Measurements from ENCODE around the gene NHEJ1. TPM values are rescaled to one million over a fixed set of nuclear protein-coding genes. Genes with fewer than 3 reads are reported as not detected.

NHEJ1 gene
- total and polyA plus RNA-seq, 3 experiments from 2014 or later, result 22.4 to 26.3 (median 24.5) TPM

DNA sequence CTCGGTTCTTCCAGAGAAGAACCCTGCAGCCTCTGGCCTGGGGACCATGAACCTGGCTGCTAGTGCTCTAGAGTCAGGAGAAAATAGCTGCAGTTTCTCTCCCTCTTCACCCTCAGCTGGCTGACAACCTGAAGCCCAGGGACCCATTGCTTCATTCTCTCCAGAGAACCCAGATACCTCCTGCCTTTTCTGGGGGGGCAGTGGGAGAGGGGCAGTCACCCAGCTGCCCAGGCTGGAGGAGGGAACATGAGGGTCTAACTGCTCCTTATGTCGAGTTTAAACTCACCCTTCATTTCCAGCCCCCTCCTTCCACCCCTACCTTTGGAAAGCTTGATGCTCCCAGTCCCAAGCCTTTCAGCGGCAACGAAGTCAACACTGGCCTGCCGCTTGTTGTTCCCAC, 38.4 kb upstream of the NHEJ1 start:
- Histone ChIP-seq H3K4me1 (ENCODE audit: insufficient read depth, low read length) (peaks cover 8% of the 10 kb centered on the region), H3K4me3 (ENCODE audit: low read length) (no peak overlapping the region), H3K27me3 (ENCODE audit: insufficient read depth, low read length, poor library complexity, severe bottlenecking) (no peaks in the 10 kb centered on the region), H3K9me3 (ENCODE audit: low read length) (no peaks in the 10 kb centered on the region), H3K36me3 (ENCODE audit: insufficient read depth, low read length) (no peaks in the 10 kb centered on the region), H3K27ac (ENCODE audit: low read depth, low read length) (no peak overlapping the region)
- Mint-ChIP-seq H3K27me3 (no peaks in the 10 kb centered on the region), H3K27ac (peak overlapping the region in 2 of 8 donors; percentile 5 to 50), H3K36me3 (no peaks in the 10 kb centered on the region), H3K4me3 (peak overlapping the region in 1 of 7 donors; percentile 12), H3K9me3 (peaks cover 0 to 5% (median 0%) of the 10 kb centered on the region in 5 donors), H3K4me1 (peaks cover 18 to 24% (median 19%) of the 10 kb centered on the region in 3 donors)
- ChIA-PET CTCF (interaction anchor here (1.1 to 4.4 kb wide), 4 partner anchors 9 to 17 kb away, joined by 3 to 17 read pairs (median 8); no protein-coding TSS in a partner anchor), POLR2A (interaction anchor here (0.6 kb wide), 2 partner anchors 60 to 189 kb away, joined by 3 to 5 read pairs; partner anchors contain the start of gene DNPEP)
- DNase-seq, result no peak

DNA sequence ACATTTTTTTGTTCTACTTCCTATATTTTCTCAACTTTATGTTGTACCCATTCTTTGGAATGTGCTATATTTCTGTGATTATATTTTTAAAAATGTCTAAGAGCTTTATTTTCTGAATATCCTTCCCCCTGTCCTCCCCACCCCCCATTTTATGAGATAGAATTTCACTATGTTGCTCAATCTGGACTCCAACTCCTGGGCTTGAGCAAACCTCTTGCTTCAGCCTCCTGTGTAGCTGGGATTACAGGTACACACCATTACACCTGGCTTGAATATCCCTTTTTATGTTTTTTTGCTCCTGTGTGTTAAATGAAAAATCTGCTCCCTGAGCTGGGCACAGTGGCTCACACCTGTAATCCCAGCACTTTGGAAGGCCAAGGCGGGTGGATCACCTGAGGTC, 36.8 kb upstream of the NHEJ1 start:
- Mint-ChIP-seq H3K4me3 (no peak overlapping the region), H3K9me3 (peaks cover 0 to 5% (median 0%) of the 10 kb centered on the region in 5 donors), H3K27ac (no peak overlapping the region), H3K36me3 (no peaks in the 10 kb centered on the region), H3K4me1 (peaks cover 18 to 24% (median 19%) of the 10 kb centered on the region in 3 donors), H3K27me3 (no peaks in the 10 kb centered on the region)
- Histone ChIP-seq H3K9me3 (ENCODE audit: low read length) (no peaks in the 10 kb centered on the region), H3K27me3 (ENCODE audit: insufficient read depth, low read length, poor library complexity, severe bottlenecking) (no peaks in the 10 kb centered on the region), H3K4me1 (ENCODE audit: insufficient read depth, low read length) (peaks cover 8% of the 10 kb centered on the region), H3K4me3 (ENCODE audit: low read length) (no peak overlapping the region), H3K36me3 (ENCODE audit: insufficient read depth, low read length) (no peaks in the 10 kb centered on the region), H3K27ac (ENCODE audit: low read depth, low read length) (no peak overlapping the region)
- DNase-seq, result no peak
- ChIA-PET CTCF (interaction anchor here (0.9 to 4.4 kb wide), 4 partner anchors 16 to 98 kb away, joined by 3 to 17 read pairs (median 4); no protein-coding TSS in a partner anchor), POLR2A (interaction anchor here (0.8 kb wide), 1 partner anchor 9 kb away, joined by 4 read pairs; the partner anchor contains the start of gene ZFAND2B)

DNA sequence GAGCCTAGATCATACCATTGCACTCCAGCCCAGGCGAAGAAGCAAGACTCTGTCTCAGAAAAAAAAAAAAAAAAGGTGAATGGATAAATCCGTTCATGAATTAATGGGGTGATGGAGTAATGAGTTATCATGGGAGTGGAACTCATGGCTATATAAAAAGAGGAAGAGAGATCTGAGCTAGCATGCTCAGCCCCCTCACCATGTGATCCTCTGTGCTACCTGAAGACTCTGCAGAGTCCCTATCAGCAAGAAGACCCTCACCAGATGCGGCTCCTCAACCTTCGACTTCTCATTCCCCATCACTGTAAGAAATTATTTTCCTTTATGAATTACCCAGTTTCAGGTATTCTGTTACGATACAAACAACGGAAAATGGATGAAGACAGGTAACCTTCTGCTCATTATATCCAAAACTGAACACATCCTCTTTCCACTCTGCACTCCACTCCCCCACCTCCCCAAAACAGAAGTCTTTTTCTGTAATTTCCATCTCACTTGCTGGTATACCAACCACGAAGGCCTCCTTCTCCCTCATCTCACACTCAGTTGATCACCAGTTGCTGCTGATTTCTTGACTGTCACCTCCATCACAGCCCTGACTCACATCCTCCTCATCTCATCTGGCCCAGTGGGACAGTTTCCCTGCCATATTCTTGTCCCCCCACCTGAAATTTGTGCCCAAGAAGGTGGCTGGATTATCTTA, 26.3 kb upstream of the NHEJ1 start:
- no peak for DNase-seq
- Histone ChIP-seq H3K27me3 (ENCODE audit: insufficient read depth, low read length, poor library complexity, severe bottlenecking) (no peaks in the 10 kb centered on the region), H3K27ac (ENCODE audit: low read depth, low read length) (no peak overlapping the region), H3K4me3 (ENCODE audit: low read length) (no peak overlapping the region), H3K36me3 (ENCODE audit: insufficient read depth, low read length) (peaks cover 21% of the 10 kb centered on the region), H3K9me3 (ENCODE audit: low read length) (no peaks in the 10 kb centered on the region), H3K4me1 (ENCODE audit: insufficient read depth, low read length) (peaks cover 5% of the 10 kb centered on the region)
- H3K36me3 Mint-ChIP-seq, result peaks cover 0 to 42% (median 3%) of the 10 kb centered on the region in 3 donors
- POLR2A ChIA-PET, result interaction anchor here (0.6 kb wide), 1 partner anchor 98 kb away, joined by 3 read pairs; no protein-coding TSS in a partner anchor
- CTCF ChIA-PET, result interaction anchor here (1.4 kb wide), 1 partner anchor 8 kb away, joined by 3 read pairs; no protein-coding TSS in a partner anchor
- no peaks in the 10 kb centered on the region for H3K9me3 Mint-ChIP-seq
- no peaks in the 10 kb centered on the region for H3K27me3 Mint-ChIP-seq
- H3K4me1 Mint-ChIP-seq, result peaks cover 11 to 17% (median 15%) of the 10 kb centered on the region in 3 donors
- no peak overlapping the region for H3K4me3 Mint-ChIP-seq
- H3K27ac Mint-ChIP-seq, result peak overlapping the region in 7 of 8 donors; percentile 4 to 79 (median 56)

DNA sequence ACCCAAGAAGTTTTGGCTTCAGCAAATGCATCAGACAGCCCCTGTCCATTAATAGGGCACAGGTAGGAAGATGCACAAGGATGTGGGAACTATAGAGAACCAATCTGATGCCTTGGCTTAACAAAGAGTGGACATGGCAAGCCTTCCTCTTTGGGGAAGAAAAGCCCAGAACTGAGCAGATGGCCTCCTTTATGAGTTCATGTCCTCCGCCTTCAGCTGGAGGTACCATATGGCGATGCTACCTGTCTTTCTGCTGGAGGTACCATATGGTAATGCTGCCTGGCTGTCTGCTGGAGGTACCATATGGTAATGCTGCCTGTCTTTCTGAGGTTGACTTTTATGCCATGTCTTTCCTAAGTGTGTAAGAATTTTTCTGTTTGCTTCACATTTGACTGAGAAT, 23.5 kb upstream of the NHEJ1 start:
- ChIA-PET POLR2A (no interaction called here), CTCF (interaction anchor here (1.8 to 3.4 kb wide), 3 partner anchors 16 to 27 kb away, joined by 6 to 11 read pairs (median 10); partner anchors contain the start of gene NHEJ1)
- Mint-ChIP-seq H3K9me3 (no peaks in the 10 kb centered on the region), H3K27ac (peak overlapping the region in 3 of 8 donors; percentile 37 to 73 (median 66)), H3K4me3 (peak overlapping the region in 1 of 7 donors; percentile 68), H3K27me3 (no peaks in the 10 kb centered on the region), H3K36me3 (peaks cover 0 to 69% (median 3%) of the 10 kb centered on the region in 3 donors), H3K4me1 (peaks cover 32 to 45% (median 42%) of the 10 kb centered on the region in 3 donors)
- no peak overlapping the region for H3K27ac ChIP-seq (ENCODE audit: low read depth, low read length)
- H3K4me1 ChIP-seq (ENCODE audit: insufficient read depth, low read length), result peaks cover 23% of the 10 kb centered on the region
- no peak for DNase-seq
- peaks cover 42% of the 10 kb centered on the region for H3K36me3 ChIP-seq (ENCODE audit: insufficient read depth, low read length)
- H3K9me3 ChIP-seq (ENCODE audit: low read length), result no peaks in the 10 kb centered on the region
- H3K27me3 ChIP-seq (ENCODE audit: insufficient read depth, low read length, poor library complexity, severe bottlenecking), result no peaks in the 10 kb centered on the region
- no peak overlapping the region for H3K4me3 ChIP-seq (ENCODE audit: low read length)

DNA sequence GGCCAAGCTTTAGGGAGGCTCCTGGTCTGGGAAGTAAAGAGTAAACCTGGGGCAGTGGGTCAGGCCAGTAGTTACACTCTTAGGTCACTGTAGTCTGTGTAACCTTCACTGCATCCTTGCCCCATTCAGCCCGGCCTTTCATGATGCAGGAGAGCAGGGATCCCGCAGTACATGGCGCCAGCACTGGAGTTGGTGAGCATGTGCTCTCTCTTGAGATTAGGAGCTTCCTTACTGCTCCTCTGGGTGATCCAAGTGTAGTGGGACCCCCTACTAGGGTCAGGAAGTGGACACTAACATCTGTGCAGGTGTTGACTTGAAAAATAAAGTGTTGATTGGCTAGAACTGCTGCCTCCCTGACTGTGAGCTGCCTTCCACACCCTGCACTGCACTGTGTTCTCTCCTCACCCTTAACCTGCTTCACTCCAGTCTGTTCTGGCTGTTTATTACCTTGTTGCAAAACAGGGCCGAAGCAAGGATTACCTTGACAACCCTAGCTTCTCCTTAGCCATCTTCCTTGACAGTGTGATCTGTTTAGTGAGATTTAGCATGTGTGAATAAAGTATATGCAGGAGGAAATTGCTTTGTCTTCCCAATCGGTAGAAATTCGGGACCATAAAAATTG, 22.6 kb upstream of the NHEJ1 start:
- H3K4me3 ChIP-seq (ENCODE audit: low read length), result no peak overlapping the region
- Mint-ChIP-seq H3K9me3 (no peaks in the 10 kb centered on the region), H3K27ac (peak overlapping the region in 6 of 8 donors; percentile 30 to 95 (median 60)), H3K4me1 (peaks cover 36 to 50% (median 48%) of the 10 kb centered on the region in 3 donors), H3K36me3 (peaks cover 0 to 73% (median 3%) of the 10 kb centered on the region in 3 donors), H3K4me3 (peak overlapping the region in 1 of 7 donors; percentile 67), H3K27me3 (no peaks in the 10 kb centered on the region)
- no peak for DNase-seq
- peaks cover 29% of the 10 kb centered on the region for H3K4me1 ChIP-seq (ENCODE audit: insufficient read depth, low read length)
- H3K36me3 ChIP-seq (ENCODE audit: insufficient read depth, low read length), result peaks cover 42% of the 10 kb centered on the region
- no peaks in the 10 kb centered on the region for H3K9me3 ChIP-seq (ENCODE audit: low read length)
- H3K27me3 ChIP-seq (ENCODE audit: insufficient read depth, low read length, poor library complexity, severe bottlenecking), result no peaks in the 10 kb centered on the region
- CTCF ChIA-PET, result interaction anchor here (1.8 to 4.0 kb wide), 4 partner anchors 16 to 111 kb away, joined by 6 to 17 read pairs (median 14); partner anchors contain the start of gene NHEJ1
- POLR2A ChIA-PET, result interaction anchor here (1.6 kb wide), 1 partner anchor 17 kb away, joined by 6 read pairs; no protein-coding TSS in a partner anchor
- H3K27ac ChIP-seq (ENCODE audit: low read depth, low read length), result no peak overlapping the region

DNA sequence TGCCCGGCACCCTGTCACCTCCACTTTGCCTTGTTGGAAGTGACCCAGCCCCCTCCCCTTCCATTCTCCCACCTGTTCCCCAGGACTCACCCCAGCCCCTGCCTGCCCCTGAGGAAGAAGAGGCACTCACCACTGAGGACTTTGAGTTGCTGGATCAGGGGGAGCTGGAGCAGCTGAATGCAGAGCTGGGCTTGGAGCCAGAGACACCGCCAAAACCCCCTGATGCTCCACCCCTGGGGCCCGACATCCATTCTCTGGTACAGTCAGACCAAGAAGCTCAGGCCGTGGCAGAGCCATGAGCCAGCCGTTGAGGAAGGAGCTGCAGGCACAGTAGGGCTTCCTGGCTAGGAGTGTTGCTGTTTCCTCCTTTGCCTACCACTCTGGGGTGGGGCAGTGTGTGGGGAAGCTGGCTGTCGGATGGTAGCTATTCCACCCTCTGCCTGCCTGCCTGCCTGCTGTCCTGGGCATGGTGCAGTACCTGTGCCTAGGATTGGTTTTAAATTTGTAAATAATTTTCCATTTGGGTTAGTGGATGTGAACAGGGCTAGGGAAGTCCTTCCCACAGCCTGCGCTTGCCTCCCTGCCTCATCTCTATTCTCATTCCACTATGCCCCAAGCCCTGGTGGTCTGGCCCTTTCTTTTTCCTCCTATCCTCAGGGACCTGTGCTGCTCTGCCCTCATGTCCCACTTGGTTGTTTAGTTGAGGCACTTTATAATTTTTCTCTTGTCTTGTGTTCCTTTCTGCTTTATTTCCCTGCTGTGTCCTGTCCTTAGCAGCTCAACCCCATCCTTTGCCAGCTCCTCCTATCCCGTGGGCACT, 21.9 kb upstream of the NHEJ1 start:
- ChIA-PET POLR2A (interaction anchor here (1.6 kb wide), 1 partner anchor 18 kb away, joined by 6 read pairs; no protein-coding TSS in a partner anchor), CTCF (interaction anchor here (1.2 to 4.0 kb wide), 6 partner anchors 11 to 112 kb away, joined by 3 to 17 read pairs (median 11); partner anchors contain the start of genes DNAJB2 and NHEJ1)
- H3K4me1 ChIP-seq (ENCODE audit: insufficient read depth, low read length), result peaks cover 29% of the 10 kb centered on the region
- H3K27ac ChIP-seq (ENCODE audit: low read depth, low read length), result no peak overlapping the region
- H3K36me3 ChIP-seq (ENCODE audit: insufficient read depth, low read length), result peaks cover 42% of the 10 kb centered on the region
- H3K4me3 ChIP-seq (ENCODE audit: low read length), result no peak overlapping the region
- H3K9me3 ChIP-seq (ENCODE audit: low read length), result no peaks in the 10 kb centered on the region
- peaks cover 0 to 77% (median 3%) of the 10 kb centered on the region in 3 donors for H3K36me3 Mint-ChIP-seq
- H3K4me3 Mint-ChIP-seq, result peak overlapping the region in 2 of 7 donors; percentile 8 to 67
- DNase-seq, result no peak
- H3K4me1 Mint-ChIP-seq, result peaks cover 38 to 53% (median 51%) of the 10 kb centered on the region in 3 donors
- no peaks in the 10 kb centered on the region for H3K27me3 Mint-ChIP-seq
- H3K27ac Mint-ChIP-seq, result peak overlapping the region in 7 of 8 donors; percentile 17 to 95 (median 51)
- H3K27me3 ChIP-seq (ENCODE audit: insufficient read depth, low read length, poor library complexity, severe bottlenecking), result no peaks in the 10 kb centered on the region
- no peaks in the 10 kb centered on the region for H3K9me3 Mint-ChIP-seq

DNA sequence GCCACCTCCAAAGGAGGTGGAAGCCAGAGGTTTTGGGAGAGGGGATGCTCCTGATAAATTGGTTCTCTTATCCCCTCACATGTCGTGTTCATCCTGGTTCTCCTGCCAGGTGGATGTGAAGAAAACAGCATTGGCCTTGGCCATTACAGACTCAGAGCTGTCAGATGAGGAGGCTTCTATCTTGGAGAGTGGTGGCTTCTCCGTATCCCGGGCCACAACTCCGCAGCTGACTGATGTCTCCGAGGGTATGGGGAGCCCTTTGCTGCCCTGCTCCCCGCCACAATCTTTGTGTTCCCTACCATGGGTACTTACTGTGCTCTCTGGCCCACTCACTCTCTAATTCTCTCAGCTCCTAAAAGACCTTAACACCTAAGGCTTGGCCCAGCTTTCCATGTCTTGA, 20.9 kb upstream of the NHEJ1 start:
- Histone ChIP-seq H3K4me3 (ENCODE audit: low read length) (no peak overlapping the region), H3K36me3 (ENCODE audit: insufficient read depth, low read length) (peaks cover 42% of the 10 kb centered on the region), H3K27me3 (ENCODE audit: insufficient read depth, low read length, poor library complexity, severe bottlenecking) (no peaks in the 10 kb centered on the region), H3K4me1 (ENCODE audit: insufficient read depth, low read length) (peaks cover 33% of the 10 kb centered on the region), H3K9me3 (ENCODE audit: low read length) (no peaks in the 10 kb centered on the region), H3K27ac (ENCODE audit: low read depth, low read length) (no peak overlapping the region)
- CTCF ChIA-PET, result interaction anchor here (0.7 to 4.0 kb wide), 8 partner anchors 10 to 113 kb away, joined by 3 to 17 read pairs (median 10); partner anchors contain the start of genes DNAJB2, GLB1L, NHEJ1 and STK16
- Mint-ChIP-seq H3K27ac (peak overlapping the region in 6 of 8 donors; percentile 17 to 89 (median 49)), H3K4me1 (peaks cover 39 to 57% (median 56%) of the 10 kb centered on the region in 3 donors), H3K4me3 (peak overlapping the region in 1 of 7 donors; percentile 51), H3K36me3 (peaks cover 0 to 80% (median 3%) of the 10 kb centered on the region in 3 donors), H3K9me3 (no peaks in the 10 kb centered on the region), H3K27me3 (no peaks in the 10 kb centered on the region)
- DNase-seq, result no peak
- POLR2A ChIA-PET, result interaction anchor here (2.1 to 3.1 kb wide), 2 partner anchors 25 to 73 kb away, joined by 5 to 16 read pairs; partner anchors contain the start of genes TUBA4A and ZFAND2B

All from CD8-positive, alpha-beta memory T cell (primary cell).